Measurements from ENCODE around the gene CCBE1. TPM values are rescaled to one million over a fixed set of nuclear protein-coding genes. Genes with fewer than 3 reads are reported as not detected.
"Not testable (repeated sequence)": the region's sequence is repeated elsewhere in the genome, so short reads cannot be mapped to it uniquely, and the experiment has no call there.

CCBE1 gene
- total RNA-seq, 1 experiment from 2014 or later, result 1.3 TPM

DNA sequence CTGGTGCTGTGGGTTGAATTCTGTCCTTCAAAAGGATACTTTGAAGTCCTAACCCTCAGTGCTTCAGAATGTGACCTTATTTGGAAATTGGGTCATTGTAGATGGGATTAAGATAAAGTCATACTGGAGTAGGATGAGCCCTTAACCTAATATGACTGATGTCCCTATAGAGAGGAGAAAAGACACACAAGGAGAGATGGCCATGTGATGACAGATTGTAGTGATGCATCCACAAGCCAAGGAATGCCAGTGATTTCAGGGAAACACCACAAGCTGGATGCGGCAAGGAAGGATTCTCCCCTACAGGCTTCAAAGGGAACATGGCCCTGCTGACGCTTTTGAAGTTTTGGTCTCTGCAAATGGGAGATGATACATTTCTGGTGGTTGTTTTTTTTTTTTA lies 24.7 kb upstream of the CCBE1 start:
- no peak overlapping the region for H3K4me3 ChIP-seq (ENCODE audit: insufficient read depth, low read depth, low read length)
- no peak for DNase-seq
- H3K36me3 ChIP-seq (replicated peaks; ENCODE audit: control insufficient read depth, insufficient read depth, low read length), result no peaks in the 10 kb centered on the region
- no peaks in the 10 kb centered on the region for H3K27me3 ChIP-seq (ENCODE audit: control insufficient read depth, insufficient read depth, low read length)

DNA sequence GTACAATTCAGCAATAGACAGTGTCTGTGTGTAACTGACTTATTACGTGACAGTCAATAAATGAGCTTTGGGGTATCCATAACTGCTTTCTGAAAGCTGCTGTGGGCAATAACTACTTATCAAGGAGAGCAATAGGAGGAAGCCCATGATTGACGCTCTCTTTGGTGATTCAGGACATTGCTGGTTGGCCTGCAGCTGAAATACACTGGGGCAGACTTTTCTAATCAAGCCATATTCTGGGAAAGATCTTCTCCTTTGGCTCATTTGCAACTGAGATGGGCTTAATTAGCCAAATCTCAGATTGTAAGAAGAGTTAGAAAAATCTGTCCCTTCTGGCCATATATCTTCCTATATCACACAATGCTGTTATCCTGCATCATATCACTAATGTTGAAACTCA lies 24.0 kb upstream of the CCBE1 start:
- no peak for DNase-seq
- no peaks in the 10 kb centered on the region for H3K27me3 ChIP-seq (ENCODE audit: control insufficient read depth, insufficient read depth, low read length)
- H3K36me3 ChIP-seq (replicated peaks; ENCODE audit: control insufficient read depth, insufficient read depth, low read length), result no peaks in the 10 kb centered on the region
- no peak overlapping the region for H3K4me3 ChIP-seq (ENCODE audit: insufficient read depth, low read depth, low read length)

DNA sequence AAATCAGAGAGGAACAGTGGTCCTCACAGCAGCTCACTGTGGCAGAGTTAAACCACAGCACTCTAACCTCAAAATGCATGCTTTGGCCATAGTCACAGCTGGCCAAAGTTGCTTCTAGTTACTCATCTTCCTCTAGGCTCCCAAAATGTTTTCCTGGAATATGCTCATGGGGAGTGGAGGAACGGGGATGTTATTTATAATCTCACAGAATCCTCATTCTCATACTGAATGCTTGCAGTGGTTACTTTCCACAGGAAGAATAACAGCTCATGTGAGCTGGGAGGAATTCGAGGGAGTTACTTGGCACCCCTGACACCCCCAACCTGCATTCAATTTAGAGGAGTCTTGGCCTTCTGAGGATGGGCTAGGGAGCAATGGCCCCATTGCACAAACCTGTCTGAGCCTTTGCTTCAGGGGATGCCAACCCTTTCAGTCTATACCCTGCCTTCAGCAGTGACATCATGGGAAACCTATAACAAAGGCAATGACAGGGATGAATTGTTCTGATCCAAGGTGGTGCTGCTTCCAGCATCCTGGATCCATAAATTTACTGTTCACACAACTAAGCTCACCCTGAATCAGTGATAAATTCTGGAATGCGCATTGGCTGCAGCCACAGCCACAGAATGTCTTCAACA lies 22.4 kb upstream of the CCBE1 start:
- DNase-seq, result no peak
- Histone ChIP-seq H3K4me3 (ENCODE audit: insufficient read depth, low read depth, low read length) (no peak overlapping the region), H3K27me3 (ENCODE audit: control insufficient read depth, insufficient read depth, low read length) (no peaks in the 10 kb centered on the region), H3K36me3 (replicated peaks; ENCODE audit: control insufficient read depth, insufficient read depth, low read length) (no peaks in the 10 kb centered on the region)

DNA sequence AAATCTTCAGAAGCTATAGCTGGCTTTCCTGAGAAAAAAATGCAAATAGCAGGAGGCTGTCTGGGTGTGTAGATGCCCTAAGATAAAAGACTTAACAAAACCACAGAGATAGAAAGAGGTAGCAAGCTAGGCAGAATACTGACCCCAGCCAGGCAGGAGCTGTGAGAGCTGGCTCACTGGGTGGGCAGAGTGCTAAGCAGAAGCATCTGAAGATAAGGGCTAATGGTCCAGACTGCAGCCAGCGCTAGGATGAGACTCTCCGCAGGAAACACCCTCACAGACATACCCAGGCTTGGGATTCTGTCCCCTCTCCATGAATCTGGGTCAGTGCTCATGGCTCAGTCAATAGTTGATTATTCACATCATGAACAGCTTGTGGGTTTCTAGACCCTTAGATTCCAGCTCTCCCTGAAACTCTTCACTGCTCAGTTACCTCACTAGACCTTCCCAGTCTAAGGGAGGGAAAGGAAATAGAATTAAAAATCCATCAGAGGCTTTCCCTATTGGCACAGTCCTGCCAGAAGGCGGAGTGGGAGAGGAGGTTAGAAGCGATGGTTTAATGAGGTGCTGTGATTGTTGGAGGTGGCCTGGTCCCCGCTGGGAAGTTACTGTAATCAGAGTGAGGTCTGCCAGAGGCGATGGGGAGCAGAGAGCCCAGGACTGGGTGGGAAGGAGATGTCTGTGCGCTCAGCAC lies 21.4 kb upstream of the CCBE1 start:
- H3K27me3 ChIP-seq (ENCODE audit: control insufficient read depth, insufficient read depth, low read length), result no peaks in the 10 kb centered on the region
- no peak overlapping the region for H3K4me3 ChIP-seq (ENCODE audit: insufficient read depth, low read depth, low read length)
- H3K36me3 ChIP-seq (replicated peaks; ENCODE audit: control insufficient read depth, insufficient read depth, low read length), result no peaks in the 10 kb centered on the region
- no peak for DNase-seq

DNA sequence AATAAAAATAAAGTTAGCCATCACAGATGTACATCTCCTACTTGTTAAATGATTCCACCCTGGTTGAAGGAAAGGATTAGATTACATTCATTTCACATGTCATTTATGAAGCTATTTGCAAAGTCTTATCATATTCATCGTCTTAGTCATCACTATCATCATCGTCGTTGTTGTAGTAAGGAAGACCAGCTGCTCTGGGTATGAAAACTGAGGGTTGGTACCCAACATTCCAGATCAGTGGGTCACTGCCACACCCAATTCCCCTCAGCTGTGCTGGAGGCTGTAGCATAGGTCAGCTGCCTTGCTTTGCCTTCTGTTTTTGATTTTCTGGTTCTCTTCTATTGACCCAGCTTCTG lies 20.9 kb upstream of the CCBE1 start:
- DNase-seq, result no peak

DNA sequence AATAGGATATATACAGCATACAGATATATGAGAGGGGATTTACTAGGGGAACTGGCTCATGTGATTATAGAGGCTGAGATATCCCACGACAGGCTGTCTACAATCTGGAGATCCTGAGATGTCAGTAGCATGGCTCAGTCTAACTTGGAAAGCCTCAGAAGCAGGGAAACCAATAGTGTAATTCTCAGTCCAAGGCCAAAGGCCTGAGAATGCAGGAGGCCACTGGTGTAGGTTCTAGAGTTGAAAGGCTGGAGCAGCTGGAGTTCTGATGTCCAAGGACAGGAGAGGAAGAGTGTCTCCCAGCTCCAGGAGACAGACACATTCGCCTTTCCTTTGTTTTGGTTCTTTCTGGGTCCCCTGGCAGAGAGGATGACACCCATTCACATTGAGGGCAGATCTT lies 20.1 kb upstream of the CCBE1 start:
- Histone ChIP-seq H3K36me3 (replicated peaks; ENCODE audit: control insufficient read depth, insufficient read depth, low read length) (no peaks in the 10 kb centered on the region), H3K27me3 (ENCODE audit: control insufficient read depth, insufficient read depth, low read length) (no peaks in the 10 kb centered on the region), H3K4me3 (ENCODE audit: insufficient read depth, low read depth, low read length) (no peak overlapping the region)
- no peak for DNase-seq

More for the DNA sequence above, 20.9 kb upstream of the CCBE1 start:
- Histone ChIP-seq H3K27me3 (ENCODE audit: control insufficient read depth, insufficient read depth, low read length) (no peaks in the 10 kb centered on the region), H3K4me3 (ENCODE audit: insufficient read depth, low read depth, low read length) (no peak overlapping the region), H3K36me3 (replicated peaks; ENCODE audit: control insufficient read depth, insufficient read depth, low read length) (no peaks in the 10 kb centered on the region)

DNA sequence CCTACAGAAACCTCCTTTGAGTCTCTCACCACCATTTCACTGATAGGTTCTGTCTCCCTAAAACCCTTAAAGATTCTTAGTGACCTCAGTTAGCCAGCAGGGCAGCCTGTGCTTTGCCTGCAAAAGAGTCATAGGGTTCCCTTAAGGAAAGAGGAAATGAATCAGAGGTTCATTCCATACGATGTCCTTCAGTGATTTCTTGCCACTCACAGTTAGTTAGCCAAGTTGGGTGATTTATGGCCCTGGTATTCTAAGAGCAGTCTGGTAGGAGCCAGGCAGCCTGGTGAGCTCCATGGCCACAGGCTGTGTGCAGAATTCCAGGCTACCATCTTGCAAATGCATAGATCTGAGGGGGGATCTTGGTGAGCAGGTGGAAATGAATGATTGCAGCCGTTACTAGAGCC lies 18.7 kb upstream of the CCBE1 start:
- Histone ChIP-seq H3K4me3 (ENCODE audit: insufficient read depth, low read depth, low read length) (no peak overlapping the region), H3K27me3 (ENCODE audit: control insufficient read depth, insufficient read depth, low read length) (no peaks in the 10 kb centered on the region), H3K36me3 (replicated peaks; ENCODE audit: control insufficient read depth, insufficient read depth, low read length) (no peaks in the 10 kb centered on the region)
- DNase-seq, result no peak

DNA sequence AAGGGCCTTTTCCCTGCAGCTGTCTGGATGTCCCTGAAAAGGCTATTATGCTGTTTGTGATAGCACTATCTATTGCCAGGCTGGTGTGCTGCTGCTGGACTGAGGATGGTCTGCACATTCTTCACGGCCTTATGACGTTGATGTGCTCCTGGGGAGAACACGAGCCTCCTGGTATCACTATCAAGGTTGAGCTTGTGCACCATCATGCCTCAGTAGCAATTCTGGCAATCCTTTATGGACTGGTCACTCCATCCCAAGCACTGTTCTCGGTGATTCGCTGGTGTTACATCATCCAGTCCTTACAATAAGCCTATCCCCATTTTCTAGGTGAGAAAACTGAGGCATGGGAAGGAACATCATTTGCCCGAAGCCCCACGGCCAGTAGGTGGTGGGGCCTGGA lies 18.2 kb upstream of the CCBE1 start:
- DNase-seq, result no peak
- H3K4me3 ChIP-seq (ENCODE audit: insufficient read depth, low read depth, low read length), result no peak overlapping the region
- no peaks in the 10 kb centered on the region for H3K27me3 ChIP-seq (ENCODE audit: control insufficient read depth, insufficient read depth, low read length)
- H3K36me3 ChIP-seq (replicated peaks; ENCODE audit: control insufficient read depth, insufficient read depth, low read length), result no peaks in the 10 kb centered on the region

DNA sequence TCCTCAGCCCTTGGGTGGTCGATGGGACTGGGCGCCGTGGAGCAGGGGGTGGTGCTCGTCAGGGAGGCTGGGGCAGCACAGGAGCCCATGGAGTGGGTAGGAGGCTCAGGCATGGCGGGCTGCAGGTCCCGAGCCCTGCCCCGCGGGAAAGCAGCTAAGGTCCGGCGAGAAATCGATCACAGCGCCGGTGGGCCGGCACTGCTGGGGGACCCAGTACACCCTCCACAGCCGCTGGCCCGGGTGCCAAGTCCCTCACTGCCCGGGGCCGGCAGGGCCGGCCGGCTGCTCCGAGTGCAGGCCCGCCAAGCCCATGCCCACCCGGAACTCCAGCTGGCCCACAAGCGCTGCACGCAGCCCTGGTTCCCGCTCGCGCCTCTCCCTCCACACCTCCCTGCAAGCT lies 16.9 kb upstream of the CCBE1 start:
- not testable (repeated sequence) for H3K4me3 ChIP-seq (ENCODE audit: insufficient read depth, low read depth, low read length); H3K36me3 ChIP-seq (replicated peaks; ENCODE audit: control insufficient read depth, insufficient read depth, low read length); DNase-seq; H3K27me3 ChIP-seq (ENCODE audit: control insufficient read depth, insufficient read depth, low read length)

DNA sequence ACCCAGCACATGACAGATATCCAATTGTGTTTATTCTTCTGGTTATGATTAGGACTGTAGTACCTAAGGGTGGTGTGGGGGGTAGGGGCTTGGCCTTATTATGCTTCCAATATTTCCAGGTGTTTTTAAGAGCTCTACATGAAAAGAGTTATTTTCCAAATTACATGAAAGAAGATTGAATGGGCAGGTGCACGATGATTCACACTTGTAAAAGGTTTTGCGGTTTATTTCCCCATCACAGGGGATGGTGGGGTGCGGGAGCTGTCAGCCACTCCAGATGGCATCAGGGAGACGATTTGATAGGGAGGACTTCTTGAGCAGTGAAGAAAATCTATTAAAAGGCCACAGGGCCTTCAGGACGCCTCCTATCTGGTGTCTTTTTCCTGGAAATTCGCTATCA lies 15.1 kb upstream of the CCBE1 start:
- Histone ChIP-seq H3K4me3 (ENCODE audit: insufficient read depth, low read depth, low read length) (no peak overlapping the region), H3K36me3 (replicated peaks; ENCODE audit: control insufficient read depth, insufficient read depth, low read length) (no peaks in the 10 kb centered on the region), H3K27me3 (ENCODE audit: control insufficient read depth, insufficient read depth, low read length) (no peaks in the 10 kb centered on the region)
- no peak for DNase-seq

DNA sequence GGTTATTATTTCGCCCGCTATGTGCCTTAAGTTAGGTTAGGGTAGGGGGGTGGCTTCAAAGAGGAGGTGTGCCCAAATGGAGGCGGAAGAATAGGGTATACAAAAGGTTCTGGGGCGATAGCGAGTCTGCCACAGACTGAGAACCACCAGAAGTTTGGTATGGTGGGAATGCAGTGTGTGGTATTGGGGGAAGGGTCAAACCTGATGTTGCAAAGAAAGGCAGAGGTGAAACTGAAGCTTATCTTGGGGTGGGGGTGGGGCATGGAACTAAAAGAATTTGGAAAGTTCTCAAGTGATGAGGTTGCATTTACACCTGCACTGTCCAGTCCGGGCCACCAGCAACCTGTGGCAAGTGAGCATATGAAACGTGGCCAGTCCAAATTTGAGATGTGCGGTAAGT lies 11.8 kb upstream of the CCBE1 start:
- H3K4me3 ChIP-seq (ENCODE audit: insufficient read depth, low read depth, low read length), result no peak overlapping the region
- H3K27me3 ChIP-seq (ENCODE audit: control insufficient read depth, insufficient read depth, low read length), result no peaks in the 10 kb centered on the region
- H3K36me3 ChIP-seq (replicated peaks; ENCODE audit: control insufficient read depth, insufficient read depth, low read length), result no peaks in the 10 kb centered on the region
- peak; percentile 57 for DNase-seq

DNA sequence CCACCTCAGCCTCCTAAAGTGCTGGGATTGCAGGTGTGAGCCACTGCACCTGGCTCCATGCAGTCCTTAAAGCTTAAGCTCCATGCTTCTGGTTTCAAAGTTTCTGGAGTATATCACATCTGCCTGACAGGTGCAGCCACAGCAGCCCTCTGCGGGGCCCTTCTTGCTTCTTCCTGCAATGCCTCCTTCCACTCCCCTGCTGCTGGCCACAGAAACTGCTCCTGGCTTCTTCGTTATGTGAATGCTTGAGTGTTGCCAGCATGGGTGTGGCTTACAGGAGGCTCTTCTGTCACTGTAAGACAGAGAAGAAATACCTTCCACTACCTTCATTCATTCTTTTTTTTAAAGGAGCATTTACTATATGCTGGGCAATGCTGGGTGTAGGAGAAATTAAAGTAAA lies 10.1 kb upstream of the CCBE1 start:
- no peak for DNase-seq
- Histone ChIP-seq H3K4me3 (ENCODE audit: insufficient read depth, low read depth, low read length) (no peak overlapping the region), H3K27me3 (ENCODE audit: control insufficient read depth, insufficient read depth, low read length) (no peaks in the 10 kb centered on the region), H3K36me3 (replicated peaks; ENCODE audit: control insufficient read depth, insufficient read depth, low read length) (no peaks in the 10 kb centered on the region)

DNA sequence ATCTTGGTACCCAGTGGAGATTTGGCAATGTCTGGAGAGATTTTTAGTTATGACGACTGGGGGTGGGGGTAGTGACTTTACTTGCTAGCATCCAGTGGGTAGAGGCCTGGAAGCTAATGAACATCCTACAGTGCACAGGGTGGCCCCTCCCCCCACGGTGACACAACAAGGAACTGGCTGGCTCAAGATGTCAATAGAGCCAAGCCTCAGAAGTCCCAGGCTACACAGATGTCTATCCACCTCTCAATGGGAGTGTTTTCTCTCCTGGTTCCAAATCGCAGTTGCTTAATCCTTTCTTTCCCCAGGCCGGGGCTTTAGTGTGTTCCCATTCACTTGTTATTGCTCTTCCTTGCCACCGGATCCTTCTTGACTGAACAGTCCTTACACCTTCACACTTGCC lies 9.3 kb upstream of the CCBE1 start:
- Histone ChIP-seq H3K27me3 (ENCODE audit: control insufficient read depth, insufficient read depth, low read length) (no peaks in the 10 kb centered on the region), H3K36me3 (replicated peaks; ENCODE audit: control insufficient read depth, insufficient read depth, low read length) (no peaks in the 10 kb centered on the region), H3K4me3 (ENCODE audit: insufficient read depth, low read depth, low read length) (no peak overlapping the region)
- DNase-seq, result no peak

DNA sequence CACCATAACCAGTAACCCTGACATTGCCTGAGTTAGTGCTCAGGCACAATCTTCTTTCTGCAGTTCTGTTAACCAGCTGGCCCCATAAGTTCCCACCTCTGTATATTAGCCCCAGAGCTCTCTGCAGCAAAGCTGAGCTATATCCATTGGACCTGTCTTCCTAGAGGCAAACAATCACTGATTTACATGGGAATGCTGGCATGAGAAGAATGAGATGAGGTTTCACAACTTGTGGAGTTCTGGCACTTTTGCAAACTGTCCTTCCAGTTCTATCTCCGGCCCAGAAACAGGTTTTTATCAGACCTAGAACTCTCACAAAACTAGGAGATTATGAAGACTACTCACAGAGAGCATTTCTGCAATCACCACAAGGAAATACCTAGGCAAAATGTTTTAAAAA lies 7.9 kb upstream of the CCBE1 start:
- H3K36me3 ChIP-seq (replicated peaks; ENCODE audit: control insufficient read depth, insufficient read depth, low read length), result no peaks in the 10 kb centered on the region
- DNase-seq, result no peak
- H3K4me3 ChIP-seq (ENCODE audit: insufficient read depth, low read depth, low read length), result no peak overlapping the region
- no peaks in the 10 kb centered on the region for H3K27me3 ChIP-seq (ENCODE audit: control insufficient read depth, insufficient read depth, low read length)

DNA sequence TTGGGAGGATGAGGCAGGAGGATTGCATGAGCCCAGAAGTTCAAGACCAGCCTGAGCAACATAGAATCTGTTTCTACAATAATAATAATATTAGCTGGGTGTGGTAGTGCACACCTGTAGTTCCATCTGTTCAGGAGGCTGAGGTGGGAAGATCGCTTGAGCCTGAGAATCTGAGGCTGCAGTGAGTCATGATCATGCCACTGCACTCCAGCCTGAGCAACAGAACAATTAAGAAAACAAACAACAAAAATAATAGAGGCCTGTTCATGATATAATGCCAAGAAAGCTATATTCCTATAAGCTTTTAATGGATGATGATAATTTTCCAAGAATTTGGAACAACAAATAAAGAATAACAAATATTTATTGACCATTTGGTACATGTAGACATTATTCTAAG lies 6.9 kb upstream of the CCBE1 start:
- DNase-seq, result no peak
- Histone ChIP-seq H3K27me3 (ENCODE audit: control insufficient read depth, insufficient read depth, low read length) (no peaks in the 10 kb centered on the region), H3K4me3 (ENCODE audit: insufficient read depth, low read depth, low read length) (no peak overlapping the region), H3K36me3 (replicated peaks; ENCODE audit: control insufficient read depth, insufficient read depth, low read length) (no peaks in the 10 kb centered on the region)

DNA sequence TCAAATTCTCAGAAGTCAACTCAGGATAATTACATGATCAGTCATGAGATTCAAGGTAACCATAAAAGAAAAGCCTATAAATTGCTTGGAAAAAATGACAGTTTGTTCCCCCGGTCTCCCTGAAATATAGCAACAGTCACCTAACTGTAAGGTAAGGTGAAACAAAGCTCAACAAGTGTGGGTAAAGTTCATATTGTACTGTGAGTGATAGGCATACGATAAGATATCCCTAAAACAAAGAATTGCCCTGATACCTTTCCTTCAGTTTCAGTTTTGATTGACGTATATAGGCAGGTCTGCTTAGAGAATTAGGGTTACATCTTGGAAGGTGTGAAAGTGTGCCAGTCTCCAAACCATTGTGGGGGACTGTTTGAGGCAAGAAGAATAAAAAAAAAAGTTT lies 4.0 kb upstream of the CCBE1 start:
- peaks cover 18% of the 10 kb centered on the region for H3K27me3 ChIP-seq (ENCODE audit: control insufficient read depth, insufficient read depth, low read length)
- no peaks in the 10 kb centered on the region for H3K36me3 ChIP-seq (replicated peaks; ENCODE audit: control insufficient read depth, insufficient read depth, low read length)
- H3K4me3 ChIP-seq (ENCODE audit: insufficient read depth, low read depth, low read length), result no peak overlapping the region
- DNase-seq, result no peak
